HG02610 (cell line): ENCODE data around the gene HNRNPD.
"Not testable (repeated sequence)": the region's sequence is repeated elsewhere in the genome, so short reads cannot be mapped to it uniquely, and the experiment has no call there.

Experiments
- ATAC-seq: cut with Tn5 transposase; IDR thresholded peaks from one replicate; pipeline ENCODE4 v1.9.1; 2021; ENCODE audit warnings: mild to moderate bottlenecking, moderate library complexity; ENCODE audit not compliant: unreplicated experiment

Gene HNRNPD

DNA sequence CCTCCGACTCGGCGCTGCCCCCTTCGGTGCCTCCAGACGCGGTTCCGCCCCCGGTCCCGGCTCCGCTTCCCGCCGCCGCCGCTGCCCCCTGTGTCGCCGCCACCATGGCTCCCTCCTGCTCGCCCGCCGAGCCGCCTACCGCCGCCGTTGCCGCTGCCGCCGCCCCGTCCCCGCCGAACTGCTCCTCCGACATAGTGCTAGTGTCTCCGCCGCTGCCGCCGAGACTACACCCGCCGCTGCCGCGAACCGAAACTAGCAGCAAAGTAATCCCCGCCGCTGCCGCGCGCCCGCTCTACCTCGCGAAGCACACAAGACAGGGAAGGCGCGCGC lies 340 bp downstream of the HNRNPD start:
- peak; percentile 8 for ATAC-seq

DNA sequence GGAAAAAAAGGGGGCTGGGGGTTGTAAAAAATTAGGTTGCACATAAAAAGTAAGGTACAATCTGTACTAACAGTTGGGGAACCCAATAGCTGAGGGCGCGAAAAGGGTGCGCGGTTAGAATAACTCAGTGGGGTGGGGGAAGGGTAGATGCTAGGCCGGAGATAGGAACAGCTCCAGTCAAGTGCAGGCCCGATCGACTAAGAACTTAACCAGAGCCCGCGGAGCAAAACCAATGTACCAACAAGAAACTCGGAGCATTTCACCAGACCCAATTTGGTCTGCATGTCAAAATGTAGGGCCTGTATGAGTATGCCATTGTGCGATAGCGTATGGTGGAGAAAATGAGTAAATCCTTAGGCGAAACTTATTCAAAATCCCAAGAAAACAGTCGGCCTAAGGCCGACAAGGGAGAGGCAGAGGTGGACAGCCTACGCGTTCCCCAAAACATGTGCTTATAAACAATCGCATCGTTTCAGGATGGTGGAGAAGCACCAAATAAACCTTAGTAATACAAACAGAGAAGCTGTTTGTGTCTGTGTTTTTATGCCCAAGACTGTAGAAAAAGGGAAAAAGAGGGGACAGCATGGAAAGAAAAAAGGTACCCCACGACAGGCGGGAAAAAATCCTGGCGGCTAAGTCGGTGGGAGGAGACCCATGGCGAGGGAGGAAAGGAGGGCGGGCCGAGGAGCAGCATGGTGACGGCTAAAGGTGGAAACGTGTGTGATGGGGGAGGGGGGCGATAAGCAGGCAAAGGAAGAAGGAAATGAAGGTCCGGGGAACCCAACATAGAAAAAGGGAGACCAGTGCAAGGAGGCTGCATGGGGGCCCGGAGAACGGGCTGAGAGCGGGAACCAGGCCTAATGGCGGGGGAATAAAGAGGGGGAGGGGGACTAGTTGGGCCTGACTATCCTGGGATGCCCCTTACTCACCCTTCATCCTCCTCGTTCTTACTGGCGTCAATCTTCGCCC lies 990 bp downstream of the HNRNPD start:
- peak; percentile 26 for ATAC-seq

DNA sequence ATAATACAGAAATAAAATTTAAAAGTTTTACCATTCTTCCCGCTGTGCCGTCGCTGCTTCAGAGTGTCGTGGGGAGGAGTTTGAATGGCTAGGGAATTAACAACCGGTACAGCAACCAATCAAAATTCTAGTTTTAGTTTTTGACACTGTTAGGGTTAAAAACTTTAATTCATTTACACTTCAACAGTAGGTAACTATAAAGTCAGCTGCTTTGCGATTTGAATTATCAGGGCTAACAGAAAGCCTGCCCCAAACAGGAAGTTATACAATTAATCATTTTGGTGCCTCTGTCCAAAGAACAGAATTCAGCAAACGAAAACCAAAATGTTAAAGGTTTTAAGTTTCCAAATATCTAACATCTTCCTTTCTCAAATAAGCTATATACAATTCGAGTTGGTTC lies 2.3 kb downstream of the HNRNPD start:
- no peak for ATAC-seq

DNA sequence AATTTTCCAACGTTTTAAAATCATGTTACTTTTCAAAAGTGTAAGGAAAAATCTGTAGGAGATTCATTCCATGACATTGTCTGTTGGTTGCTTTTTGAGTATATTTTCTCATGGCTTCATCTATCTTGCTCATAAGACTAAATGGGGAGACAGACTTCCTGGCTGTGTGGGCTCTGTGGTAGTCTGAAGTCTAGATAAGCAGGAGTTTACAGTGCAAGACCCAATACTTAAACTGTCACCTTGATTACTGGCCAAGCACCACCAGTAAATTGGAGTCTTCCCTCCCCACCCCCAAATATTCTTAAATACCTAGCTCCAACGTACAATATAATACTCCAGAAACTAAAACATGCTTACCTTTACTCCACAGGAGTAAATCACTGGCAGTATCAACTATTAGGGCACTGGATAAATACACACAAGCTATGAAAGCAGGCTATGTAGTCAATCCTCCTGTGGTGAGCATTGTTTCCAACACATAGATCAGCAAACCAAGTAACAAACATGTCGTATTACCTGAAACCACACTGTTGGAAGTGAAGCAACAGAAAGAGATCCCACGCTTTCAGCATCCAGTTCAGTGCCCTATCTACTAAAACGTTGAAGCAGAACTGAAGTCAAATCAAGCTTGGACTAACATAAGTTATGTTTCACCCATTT lies 6.2 kb downstream of the HNRNPD start:
- no peak for ATAC-seq

DNA sequence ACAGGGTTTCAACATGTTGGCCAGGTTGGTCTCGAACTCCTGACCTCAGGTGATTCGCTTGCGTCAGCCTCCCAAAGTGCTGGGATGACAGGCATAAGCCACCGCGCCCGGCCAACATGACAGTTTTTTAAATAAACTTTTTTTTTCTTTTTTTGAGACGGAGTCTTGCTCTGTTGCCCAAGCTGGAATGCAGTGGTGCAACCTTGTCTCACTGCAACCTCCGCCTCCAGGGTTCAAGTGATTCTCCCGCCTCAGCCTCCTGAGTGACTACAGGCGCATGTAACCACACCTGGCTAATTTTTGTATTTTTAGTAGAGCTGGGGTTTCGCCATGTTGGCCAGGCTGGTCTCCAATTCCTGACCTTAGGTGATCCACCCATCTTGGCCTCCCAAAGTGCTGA lies 7.4 kb downstream of the HNRNPD start:
- ATAC-seq, result not testable (repeated sequence)

DNA sequence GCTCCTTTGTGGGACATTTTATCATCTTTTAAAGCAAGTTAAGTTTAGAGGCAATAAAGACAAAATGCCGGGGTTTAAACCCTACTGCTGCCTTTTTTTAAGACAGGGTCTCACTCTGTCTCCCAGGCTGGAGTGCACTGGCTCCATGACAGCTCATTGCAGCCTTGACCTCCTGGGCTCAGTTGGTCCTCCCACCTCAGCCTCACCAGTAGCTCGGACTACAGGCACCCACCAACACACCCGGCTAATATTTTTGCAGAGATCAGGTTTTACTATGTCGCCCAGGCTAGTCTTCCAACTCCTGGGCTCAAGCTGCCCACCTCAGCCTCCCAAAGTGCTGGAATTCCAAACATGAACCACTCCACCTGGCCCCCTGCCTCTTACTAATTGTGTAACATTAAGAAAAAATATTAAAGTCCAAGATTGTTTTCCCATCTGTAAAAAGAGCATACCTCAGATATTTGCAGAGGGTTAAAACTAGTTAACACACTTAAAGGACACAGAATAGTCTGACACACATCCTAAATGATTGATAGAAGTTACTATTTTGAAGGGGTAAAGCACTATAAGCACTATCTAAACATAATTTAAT lies 9.8 kb downstream of the HNRNPD start:
- ATAC-seq, result no peak

DNA sequence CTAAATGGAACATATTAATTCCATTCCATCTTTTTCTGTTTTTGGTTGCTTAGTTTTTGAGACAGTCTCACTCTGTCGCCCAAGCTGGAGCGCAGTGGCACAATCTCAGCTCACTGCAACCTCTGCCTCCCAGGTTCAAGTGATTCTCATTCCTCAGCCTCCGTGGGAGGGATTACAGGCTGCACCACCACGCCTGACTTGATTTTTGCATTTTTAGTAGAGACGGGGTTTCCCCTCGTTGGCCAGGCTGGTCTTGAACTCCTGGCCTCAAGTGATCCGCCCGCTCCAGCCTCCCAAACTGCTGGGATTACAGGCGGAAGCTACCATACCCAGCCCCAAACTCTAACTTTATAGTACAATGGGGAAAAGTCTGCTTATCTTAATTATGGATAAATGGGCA lies 11.2 kb downstream of the HNRNPD start:
- peak; percentile 43 for ATAC-seq

DNA sequence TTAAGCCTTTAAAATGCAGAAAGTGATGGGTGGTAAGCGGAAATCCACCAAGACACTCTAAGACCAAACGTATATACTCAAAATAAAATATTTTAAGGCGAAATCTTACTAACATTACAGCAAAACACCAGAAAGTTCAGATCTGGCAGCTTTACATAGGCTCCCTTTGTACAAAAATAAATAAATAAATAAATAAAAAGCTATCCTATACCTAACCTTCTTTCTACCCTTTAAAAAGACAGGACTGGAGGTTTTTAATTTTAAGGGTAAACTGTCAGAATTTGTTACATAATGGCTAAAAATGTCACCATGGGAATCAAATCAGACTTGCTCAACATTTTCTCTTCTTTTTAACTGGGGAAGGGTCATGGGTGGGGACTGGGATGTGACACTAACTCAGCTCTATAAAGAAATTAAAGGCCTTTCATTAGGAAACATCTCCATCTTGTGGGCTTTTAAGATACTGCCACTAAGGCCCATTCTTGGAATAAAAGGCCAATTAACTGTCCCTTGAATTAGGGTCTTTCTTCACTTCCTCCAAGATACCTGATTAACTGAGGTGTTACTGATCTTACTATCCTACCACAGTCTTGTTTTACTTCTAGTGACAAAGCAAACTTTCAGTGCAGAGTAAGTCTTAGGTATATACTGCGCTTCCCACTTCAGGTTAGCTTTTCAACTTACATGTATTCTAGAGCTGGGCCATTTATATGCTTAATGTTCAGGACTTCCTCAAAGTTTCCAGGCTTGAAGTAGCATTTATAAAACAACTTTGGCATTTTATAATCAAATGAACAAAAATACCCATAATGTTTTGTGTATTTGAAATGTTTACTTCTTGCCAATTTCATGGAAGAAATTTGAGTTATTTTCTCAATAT lies 13.3 kb downstream of the HNRNPD start:
- no peak for ATAC-seq

DNA sequence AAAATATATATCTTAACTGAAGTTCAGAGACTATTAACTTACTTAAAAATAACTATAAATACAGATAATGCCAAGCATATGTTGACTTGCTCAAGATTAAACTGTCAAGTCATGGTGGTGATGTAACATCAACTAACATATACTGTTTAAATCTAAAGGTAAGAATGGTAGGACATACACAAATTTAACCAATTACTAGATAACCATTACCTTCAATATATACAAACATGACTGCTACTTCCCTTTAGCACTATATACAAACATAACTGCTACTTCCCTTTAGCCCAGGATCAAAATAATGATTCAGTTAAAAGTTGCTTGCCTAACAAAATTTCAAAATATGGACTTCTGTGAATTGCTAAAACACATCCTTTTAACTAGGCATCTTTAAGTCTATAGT lies 14.9 kb downstream of the HNRNPD start:
- ATAC-seq, result no peak

DNA sequence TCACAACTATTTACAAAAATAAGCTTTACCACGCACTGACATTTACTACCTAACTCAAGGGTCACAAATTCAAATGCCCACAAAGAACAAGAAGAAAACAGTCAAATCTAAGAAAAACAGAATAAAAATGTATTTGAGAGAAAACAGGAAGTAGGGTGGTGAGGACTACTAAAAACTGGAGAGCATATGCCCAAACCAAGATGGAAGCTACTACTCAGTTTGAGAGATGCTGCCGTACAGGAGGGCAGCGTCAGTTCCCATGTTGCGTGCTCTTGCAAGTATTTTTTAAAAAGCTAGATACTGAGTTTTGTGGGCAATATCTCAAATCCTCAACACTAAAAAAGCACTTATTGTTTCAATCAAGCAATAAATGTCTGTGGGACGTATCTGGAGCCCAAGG lies 16.2 kb downstream of the HNRNPD start:
- no peak for ATAC-seq

DNA sequence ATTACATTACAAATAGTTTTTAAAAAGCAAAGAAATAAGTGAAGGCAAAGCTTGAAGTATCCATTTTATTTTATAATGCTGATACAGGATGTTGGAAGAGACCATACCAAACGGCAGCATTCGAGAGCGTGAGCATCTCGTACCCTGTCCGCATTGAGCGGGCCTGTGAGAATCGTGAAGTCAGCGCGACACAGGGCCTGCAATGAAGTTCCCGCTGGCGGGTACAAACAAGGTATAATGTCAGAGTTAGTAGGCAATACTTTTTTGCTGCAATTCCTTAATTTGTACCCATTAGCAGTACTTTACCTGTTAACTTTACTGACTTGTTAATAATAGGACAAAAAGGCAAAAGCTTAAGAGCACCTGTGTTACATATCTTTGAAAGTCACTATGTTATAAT lies 19.0 kb downstream of the HNRNPD start:
- ATAC-seq, result no peak

DNA sequence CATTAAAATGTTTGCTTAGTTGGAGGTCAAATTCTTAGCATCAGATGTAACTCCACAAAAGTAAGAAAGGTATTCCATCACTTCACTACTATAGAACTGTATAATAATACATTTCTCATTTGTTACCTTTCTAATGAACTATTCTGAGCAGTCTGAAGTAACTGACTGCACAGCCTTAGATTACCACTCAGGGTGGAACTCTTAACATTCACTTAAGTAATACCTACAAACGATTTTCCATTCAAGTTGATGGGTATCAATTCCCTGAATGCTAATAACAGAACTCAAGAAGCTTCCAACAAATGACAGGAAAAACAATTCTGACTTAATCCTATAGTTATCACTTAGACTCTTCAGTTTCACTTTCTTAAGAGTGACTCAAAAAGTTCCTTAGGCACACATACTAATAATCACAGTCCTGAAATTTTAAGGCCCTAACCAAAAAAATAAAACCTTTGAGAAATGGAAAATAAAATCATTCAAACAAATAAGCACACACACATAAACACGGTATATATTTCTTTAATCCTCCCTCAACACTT lies 20.9 kb downstream of the HNRNPD start:
- ATAC-seq, result peak; percentile 78

DNA sequence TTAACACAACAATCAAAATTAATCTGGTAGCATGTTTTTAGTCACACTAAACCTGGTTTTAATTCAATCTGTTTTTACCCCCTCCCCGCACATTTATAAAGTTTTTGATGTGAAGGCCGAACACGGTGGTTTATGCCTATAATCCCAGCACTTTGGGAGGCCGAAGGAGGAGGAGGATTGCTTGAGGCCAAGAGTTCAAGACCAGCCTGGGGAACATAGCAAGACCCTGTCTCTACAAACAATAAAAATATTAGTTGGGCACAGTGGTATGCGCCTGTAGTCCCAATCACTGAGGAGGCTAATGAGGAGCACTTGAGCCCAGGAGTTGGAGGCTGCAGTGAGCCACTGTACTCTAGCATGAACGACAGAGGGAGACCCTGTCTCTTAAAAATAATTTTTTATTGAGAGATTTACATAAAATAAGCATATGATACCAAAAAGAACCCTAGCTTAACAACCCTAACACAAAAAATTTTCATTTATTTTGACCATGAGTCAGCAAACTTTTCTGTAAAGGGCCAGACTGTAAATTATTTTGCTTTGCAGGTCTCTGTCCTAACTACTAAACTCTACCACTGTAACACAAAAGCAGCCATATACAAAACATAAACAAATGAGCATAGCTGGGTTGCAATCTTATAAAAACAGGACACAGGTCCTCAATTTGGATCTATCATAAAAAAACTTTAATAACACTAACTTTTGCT lies 21.5 kb downstream of the HNRNPD start:
- ATAC-seq, result no peak

DNA sequence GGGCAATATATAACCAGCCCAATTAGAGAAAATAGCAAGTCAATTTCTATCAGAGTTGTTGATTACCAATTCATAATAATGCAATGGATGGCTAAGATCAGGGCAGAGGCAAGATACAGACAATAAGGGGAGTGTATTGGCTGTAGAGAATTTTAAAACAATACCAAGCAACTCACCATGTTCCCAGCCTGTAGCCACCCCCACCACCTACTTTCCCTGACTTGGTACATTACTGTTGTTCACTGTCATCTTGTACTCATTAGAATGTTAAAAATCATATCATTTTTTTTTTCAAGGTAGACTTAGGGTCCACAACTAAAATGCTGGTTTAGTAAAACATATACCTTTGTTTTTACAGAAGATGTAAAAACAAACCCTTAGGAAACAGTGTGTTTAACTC lies 27.7 kb downstream of the HNRNPD start:
- ATAC-seq, result no peak

DNA sequence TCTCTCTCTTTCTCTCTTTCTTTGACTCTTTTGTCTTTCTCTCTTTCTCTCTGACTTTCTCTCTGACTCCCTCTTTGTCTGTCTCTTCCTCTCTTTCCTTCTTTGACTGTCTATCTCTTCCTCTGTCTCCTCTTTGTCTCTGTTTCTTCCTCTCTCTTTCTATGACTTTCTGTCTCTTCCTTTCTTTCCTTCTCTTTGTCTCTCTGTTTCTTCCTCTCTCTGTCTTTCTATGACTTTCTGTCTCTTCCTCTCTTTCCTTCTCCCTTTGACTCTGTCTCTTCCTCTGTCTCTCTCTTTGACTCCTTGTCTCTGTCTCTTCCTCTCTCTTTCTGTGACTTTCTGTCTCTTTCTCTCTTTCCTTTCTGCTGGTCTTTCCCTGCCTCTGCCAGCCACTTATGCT lies 38.7 kb downstream of the HNRNPD start:
- ATAC-seq, result no peak

DNA sequence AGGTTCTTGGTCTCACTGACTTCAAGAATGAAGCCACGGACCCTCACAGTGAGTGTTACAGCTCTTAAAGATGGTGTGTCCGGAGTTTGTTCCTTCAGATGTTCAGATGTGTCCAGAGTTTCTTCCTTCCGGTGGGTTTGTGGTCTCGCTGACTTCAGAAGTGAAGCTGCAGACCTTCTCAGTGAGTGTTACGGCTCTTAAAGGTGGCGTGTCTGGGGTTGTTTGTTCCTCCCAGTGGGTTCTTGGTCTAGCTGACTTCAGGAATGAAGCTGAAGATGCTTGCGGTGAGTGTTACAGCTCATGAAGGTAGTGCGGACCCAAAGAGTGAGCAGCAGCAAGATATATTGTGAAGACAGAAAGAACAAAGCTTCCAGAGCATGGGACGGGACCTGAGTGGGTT lies 40.1 kb downstream of the HNRNPD start:
- ATAC-seq, result not testable (repeated sequence)

DNA sequence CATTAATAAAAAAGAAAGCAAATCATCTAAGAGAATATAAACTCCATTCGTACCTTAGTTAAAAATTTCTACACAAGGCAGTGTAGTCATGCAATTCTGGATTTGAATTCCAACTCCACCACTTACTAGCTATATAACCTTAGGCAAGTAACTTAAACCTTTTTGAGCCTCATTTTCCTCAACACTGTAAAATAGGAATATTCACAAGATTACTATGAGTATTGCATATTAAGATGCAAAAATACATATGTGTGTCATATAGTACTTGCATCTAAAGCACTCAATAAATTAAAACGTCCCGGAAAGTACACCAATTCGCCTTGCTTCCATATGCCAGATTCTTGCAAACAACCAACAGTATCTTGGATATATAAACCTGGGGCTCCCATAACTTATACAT lies 42.0 kb downstream of the HNRNPD start:
- ATAC-seq, result no peak

DNA sequence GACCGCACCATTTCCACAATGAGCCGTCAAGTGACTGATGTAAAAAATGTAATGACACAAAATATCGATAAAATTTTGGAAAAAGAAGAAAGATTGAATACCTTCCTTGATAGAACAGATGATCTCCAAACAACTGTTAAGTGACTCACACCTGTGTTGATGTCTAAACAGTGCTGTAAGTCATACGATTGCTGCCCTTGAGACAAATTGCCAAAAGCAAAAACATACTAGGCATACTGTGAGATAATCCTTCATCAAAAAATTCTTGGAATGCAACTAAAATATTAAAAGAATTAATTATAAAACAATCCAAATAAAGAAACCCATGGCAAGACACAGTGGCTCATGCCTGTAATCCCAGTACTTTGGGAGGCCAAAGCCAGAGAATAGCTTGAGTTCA lies 53.4 kb downstream of the HNRNPD start:
- no peak for ATAC-seq

DNA sequence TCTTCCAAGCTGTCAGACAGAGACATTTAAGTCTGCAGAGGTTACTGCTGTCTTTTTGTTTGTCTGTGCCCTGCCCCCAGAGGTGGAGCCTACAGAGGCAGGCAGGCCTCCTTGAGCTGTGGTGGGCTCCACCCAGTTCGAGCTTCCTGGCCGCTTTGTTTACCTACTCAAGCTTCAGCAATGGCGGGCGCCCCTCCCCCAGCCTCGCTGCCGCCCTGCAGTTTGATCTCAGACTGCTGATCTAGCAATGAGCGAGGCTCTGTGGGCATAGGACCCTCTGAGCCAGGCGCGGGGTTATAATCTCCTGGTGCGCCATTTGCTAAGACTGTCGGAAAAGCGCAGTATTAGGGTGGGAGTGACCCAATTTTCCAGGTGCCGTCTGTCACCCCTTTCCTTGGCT lies 70.7 kb downstream of the HNRNPD start:
- not testable (repeated sequence) for ATAC-seq
